Measurements from ENCODE around the gene KICS2. TPM values are rescaled to one million over a fixed set of nuclear protein-coding genes. Genes with fewer than 3 reads are reported as not detected.

Gene KICS2
- total RNA-seq, 2 experiments from 2014 or later: 12.4 to 14.1 TPM

GRCh38 chr12:64187370-64187769 lies 34.7 kb downstream of the KICS2 start:
- H3K27ac Mint-ChIP-seq: no peak overlapping the region
- ChIA-PET POLR2A (no interaction called here), CTCF (interaction anchor here (0.9 kb wide), 1 partner anchor 68 kb away, joined by 4 read pairs; no protein-coding TSS in a partner anchor)
- H3K27me3 Mint-ChIP-seq: no peaks in the 10 kb centered on the region
- intact Hi-C loops (cut with micrococcal nuclease): no loop called here
- H3K4me1 Mint-ChIP-seq (ENCODE audit: low read depth): peaks cover 7% of the 10 kb centered on the region
- no peak for DNase-seq
- H3K36me3 Mint-ChIP-seq: peaks cover 13% of the 10 kb centered on the region
- H3K9me3 Mint-ChIP-seq: no peaks in the 10 kb centered on the region
- no peak overlapping the region for H3K4me3 Mint-ChIP-seq

GRCh38 chr12:64186789-64187188 lies 35.3 kb downstream of the KICS2 start:
- H3K4me3 Mint-ChIP-seq: no peak overlapping the region
- intact Hi-C loops (cut with micrococcal nuclease): no loop called here
- H3K4me1 Mint-ChIP-seq (ENCODE audit: low read depth): peaks cover 7% of the 10 kb centered on the region
- no peaks in the 10 kb centered on the region for H3K27me3 Mint-ChIP-seq
- H3K27ac Mint-ChIP-seq: no peak overlapping the region
- DNase-seq: peak; percentile 47
- ChIA-PET POLR2A (no interaction called here), CTCF (interaction anchor here (0.9 kb wide), 2 partner anchors 9 to 68 kb away, joined by 3 to 4 read pairs; no protein-coding TSS in a partner anchor)
- peaks cover 9% of the 10 kb centered on the region for H3K36me3 Mint-ChIP-seq
- H3K9me3 Mint-ChIP-seq: no peaks in the 10 kb centered on the region

GRCh38 chr12:64184216-64184615 lies 37.9 kb downstream of the KICS2 start:
- POLR2A ChIA-PET: interaction anchor here (0.6 kb wide), 1 partner anchor 41 kb away, joined by 3 read pairs; no protein-coding TSS in a partner anchor
- Mint-ChIP-seq H3K36me3 (peaks cover 9% of the 10 kb centered on the region), H3K4me3 (no peak overlapping the region), H3K4me1 (ENCODE audit: low read depth) (peaks cover 7% of the 10 kb centered on the region), H3K9me3 (no peaks in the 10 kb centered on the region), H3K27me3 (no peaks in the 10 kb centered on the region), H3K27ac (no peak overlapping the region)
- DNase-seq: no peak
- intact Hi-C loops (cut with micrococcal nuclease): no loop called here
- CTCF ChIA-PET: no interaction called here

GRCh38 chr12:64181430-64182291 lies 40.4 kb downstream of the KICS2 start:
- H3K4me3 Mint-ChIP-seq: no peak overlapping the region
- POLR2A ChIA-PET: no interaction called here
- H3K27ac Mint-ChIP-seq: no peak overlapping the region
- no peaks in the 10 kb centered on the region for H3K27me3 Mint-ChIP-seq
- peaks cover 9% of the 10 kb centered on the region for H3K36me3 Mint-ChIP-seq
- intact Hi-C loops (cut with micrococcal nuclease): no loop called here
- CTCF ChIA-PET: no interaction called here
- peak; percentile 17 for DNase-seq
- no peaks in the 10 kb centered on the region for H3K4me1 Mint-ChIP-seq (ENCODE audit: low read depth)
- no peaks in the 10 kb centered on the region for H3K9me3 Mint-ChIP-seq

GRCh38 chr12:64180951-64181350 lies 41.1 kb downstream of the KICS2 start:
- POLR2A ChIA-PET: no interaction called here
- Mint-ChIP-seq H3K4me1 (ENCODE audit: low read depth) (no peaks in the 10 kb centered on the region), H3K9me3 (no peaks in the 10 kb centered on the region), H3K36me3 (peaks cover 9% of the 10 kb centered on the region), H3K27ac (no peak overlapping the region), H3K4me3 (no peak overlapping the region), H3K27me3 (no peaks in the 10 kb centered on the region)
- CTCF ChIA-PET: no interaction called here
- intact Hi-C loops (cut with micrococcal nuclease): no loop called here
- DNase-seq: no peak

GRCh38 chr12:64178122-64178521 lies 44.0 kb downstream of the KICS2 start:
- intact Hi-C loops (cut with micrococcal nuclease): no loop called here
- Mint-ChIP-seq H3K4me3 (no peak overlapping the region), H3K36me3 (peaks cover 4% of the 10 kb centered on the region), H3K9me3 (no peaks in the 10 kb centered on the region), H3K27me3 (no peaks in the 10 kb centered on the region), H3K27ac (no peak overlapping the region), H3K4me1 (ENCODE audit: low read depth) (no peaks in the 10 kb centered on the region)
- CTCF ChIA-PET: interaction anchor here (1.1 kb wide), 1 partner anchor 8 kb away, joined by 3 read pairs; no protein-coding TSS in a partner anchor
- no peak for DNase-seq
- POLR2A ChIA-PET: no interaction called here

- H3K27me3 Mint-ChIP-seq: no peaks in the 10 kb centered on the region
- CTCF ChIA-PET: no interaction called here
- no peaks in the 10 kb centered on the region for H3K9me3 Mint-ChIP-seq
- H3K27ac Mint-ChIP-seq: no peak overlapping the region
- no peak overlapping the region for H3K4me3 Mint-ChIP-seq
- DNase-seq: no peak
- POLR2A ChIA-PET: no interaction called here
- no peaks in the 10 kb centered on the region for H3K36me3 Mint-ChIP-seq
- intact Hi-C loops (cut with micrococcal nuclease): no loop called here
- no peaks in the 10 kb centered on the region for H3K4me1 Mint-ChIP-seq (ENCODE audit: low read depth)
Observed at GRCh38 chr12:64177001-64177400, 45.1 kb downstream of the KICS2 start.

- Mint-ChIP-seq H3K36me3 (no peaks in the 10 kb centered on the region), H3K9me3 (no peaks in the 10 kb centered on the region), H3K4me1 (ENCODE audit: low read depth) (no peaks in the 10 kb centered on the region), H3K27ac (no peak overlapping the region), H3K4me3 (no peak overlapping the region), H3K27me3 (no peaks in the 10 kb centered on the region)
- intact Hi-C loops (cut with micrococcal nuclease): no loop called here
- ChIA-PET POLR2A (no interaction called here), CTCF (no interaction called here)
- no peak for DNase-seq
Observed at GRCh38 chr12:64175254-64175945, 46.7 kb downstream of the KICS2 start.

GRCh38 chr12:64173456-64173855 lies 48.6 kb downstream of the KICS2 start:
- ChIA-PET POLR2A (interaction anchor here (0.6 kb wide), 1 partner anchor 134 kb away, joined by 3 read pairs; no protein-coding TSS in a partner anchor), CTCF (no interaction called here)
- Mint-ChIP-seq H3K4me1 (ENCODE audit: low read depth) (no peaks in the 10 kb centered on the region), H3K4me3 (no peak overlapping the region), H3K27me3 (no peaks in the 10 kb centered on the region), H3K36me3 (no peaks in the 10 kb centered on the region), H3K9me3 (no peaks in the 10 kb centered on the region), H3K27ac (no peak overlapping the region)
- DNase-seq: no peak
- intact Hi-C loops (cut with micrococcal nuclease): no loop called here

Other genes with a start within 250 kb of the KICS2 start
- gene C12orf56, start 168.5 kb upstream of the KICS2 start, total RNA-seq: not detected
- gene XPOT, start 182.1 kb upstream of the KICS2 start, total RNA-seq: 100 to 1,000 TPM; 145 to 153 TPM
- gene TBK1, start 229.8 kb upstream of the KICS2 start, total RNA-seq: 10 to 100 TPM; 21.7 to 23.4 TPM